B cell (primary cell): ENCODE measurements around the gene GRID2. TPM values are rescaled to one million over a fixed set of nuclear protein-coding genes. Genes with fewer than 3 reads are reported as not detected.

ENCODE experiments used
- ATAC-seq: fragments of 200-7000 bp; cut with Tn5 transposase; one replicate; pipeline ENCODE4 v1.10.0; 2021; ENCODE audit warnings: low read depth, mild to moderate bottlenecking, moderate number of reproducible peaks, moderate library complexity
- CTCF ChIA-PET: fragments of 350-600 bp; sonication (Branson Sonifier 250); formaldehyde crosslinking; loops from one replicate; lab custom pipeline; 2021; ENCODE audit warnings: antibody characterized with exemption, inconsistent platforms; lab: Charles Lee
- POLR2A ChIA-PET: fragments of 350-600 bp; sonication (Branson Sonifier 250); formaldehyde crosslinking; loops from one replicate; lab custom pipeline; 2021; ENCODE audit warnings: antibody characterized with exemption; lab: Charles Lee
- DNase-seq: peaks from one replicate; pipeline ENCODE4 v3.0.0; 2013
- H2AFZ ChIP-seq: 2 replicates; pipeline ENCODE4 v1.6.1; 2012; ENCODE audit warnings: mild to moderate bottlenecking, low read depth, low read length; ENCODE audit not compliant: insufficient read depth, poor library complexity, severe bottlenecking
- H3K27ac ChIP-seq, 2 donors: 1 replicate in 1 of 2; 2 replicates in 1 of 2; pipeline ENCODE4 v1.5.1; 2012 to 2013; ENCODE audit warnings: low read length in 2 of 2, mild to moderate bottlenecking in 2 of 2, moderate library complexity in 1 of 2
- H3K27me3 ChIP-seq, 4 experiments: fragments of 200-600 bp in 1 of 4; sonication (generic) in 1 of 4; replicated peaks in 1 of 4; 1 replicate in 2 of 4; 2 replicates in 2 of 4; pipeline versions ENCODE4 v1.6.1 to v1.7.0; 2013 to 2016; ENCODE audit warnings: low read length in 3 of 4, mild to moderate bottlenecking in 2 of 4, mixed read lengths in 1 of 4, moderate library complexity in 1 of 4; ENCODE audit not compliant: insufficient read depth in 4 of 4, control insufficient read depth in 3 of 4; ENCODE audit errors: control extremely low read depth in 1 of 4
- H3K36me3 ChIP-seq, 2 experiments: replicated peaks in 1 of 2; 1 replicate in 1 of 2; 2 replicates in 1 of 2; pipeline versions ENCODE4 v1.6.1 to v1.7.1; 2013; ENCODE audit warnings: low read length in 1 of 2; ENCODE audit not compliant: insufficient read depth in 2 of 2, control insufficient read depth in 1 of 2; ENCODE audit errors: control extremely low read depth in 1 of 2, extremely low read depth in 1 of 2
- H3K4me1 ChIP-seq, 2 donors: fragments of 200-600 bp in 1 of 2; sonication (generic) in 1 of 2; 1 replicate in 1 of 2; 2 replicates in 1 of 2; pipeline versions ENCODE4 v1.5.1 to v1.6.1; 2013 to 2017; ENCODE audit warnings: low read length in 2 of 2; ENCODE audit not compliant: control insufficient read depth in 2 of 2, insufficient read depth in 2 of 2
- H3K4me2 ChIP-seq: replicated peaks from 2 replicates; pipeline ENCODE3; 2012; ENCODE audit warnings: mild to moderate bottlenecking, low read depth, low read length; ENCODE audit not compliant: poor library complexity, severe bottlenecking
- H3K4me3 ChIP-seq, 5 experiments: fragments of 200-600 bp in 1 of 5; sonication (generic) in 1 of 5; 1 replicate in 3 of 5; 2 replicates in 2 of 5; pipeline versions ENCODE4 v1.5.1 to v1.7.0; 2011 to 2016; ENCODE audit warnings: low read length in 4 of 5, mild to moderate bottlenecking in 4 of 5, low read depth in 2 of 5, control low read depth in 1 of 5, moderate library complexity in 1 of 5; ENCODE audit not compliant: insufficient read depth in 1 of 5; ENCODE audit errors: control extremely low read depth in 1 of 5, extremely low read depth in 1 of 5
- H3K79me2 ChIP-seq: fragments of 200-600 bp; sonication (generic); one replicate; pipeline ENCODE4 v1.6.0; 2016; ENCODE audit warnings: low read length; ENCODE audit not compliant: control insufficient read depth, insufficient read depth
- H3K9ac ChIP-seq: fragments of 200-600 bp; sonication (generic); 2 replicates; pipeline ENCODE4 v1.6.1; 2017; ENCODE audit warnings: mild to moderate bottlenecking, low read length, moderate library complexity
- H3K9me3 ChIP-seq, 3 donors: one replicate each; pipeline versions ENCODE4 v1.6.1 to v1.7.1; 2013; ENCODE audit warnings: low read length in 2 of 3; ENCODE audit not compliant: control insufficient read depth in 2 of 3, insufficient read depth in 1 of 3; ENCODE audit errors: control extremely low read depth in 1 of 3
- H4K20me1 ChIP-seq: 2 replicates; pipeline ENCODE4 v1.6.0; 2012; ENCODE audit warnings: mild to moderate bottlenecking, low read length; ENCODE audit not compliant: insufficient read depth, control insufficient read depth, poor library complexity, severe bottlenecking
- H3K27ac Mint-ChIP-seq: one replicate; pipeline ENCODE4 v1.8.0; 2021; ENCODE audit warnings: mixed read lengths
- H3K27me3 Mint-ChIP-seq: one replicate; pipeline ENCODE4 v1.8.0; 2021; ENCODE audit warnings: mixed read lengths
- H3K4me1 Mint-ChIP-seq: one replicate; pipeline ENCODE4 v1.8.0; 2021; ENCODE audit warnings: mixed read lengths
- H3K4me3 Mint-ChIP-seq: one replicate; pipeline ENCODE4 v1.8.0; 2021; ENCODE audit warnings: mixed read lengths
- H3K9me3 Mint-ChIP-seq: one replicate; pipeline ENCODE4 v1.8.0; 2022; ENCODE audit warnings: mixed read lengths; ENCODE audit not compliant: insufficient read depth
- EZH2 ChIP-seq: IDR thresholded peaks from 2 replicates; pipeline ENCODE4 v1.6.1; 2012; ENCODE audit warnings: borderline replicate concordance, low read depth, mild to moderate bottlenecking, moderate library complexity, low read length; ENCODE audit not compliant: insufficient read depth, poor library complexity, severe bottlenecking
- WGBS: methylation state at CpG from one replicate; pipeline ENCODE4 v1.1.5; 2013; ENCODE audit warnings: missing lambda C conversion rate; ENCODE audit not compliant: insufficient coverage; 5-methylcytosine and 5-hydroxymethylcytosine counted together
- intact Hi-C: fragments of 100-400 bp; cut with micrococcal nuclease; formaldehyde crosslinking; loops from one replicate; pipeline ENCODE4 v1.10.0; 2022
- polyA plus RNA-seq: library from polyadenylated mRNA; depleted of rRNA; stranded (reverse); fragments of >200 nt; gene quantifications from 2 replicates; pipeline ENCODE4 v1.2.3, GENCODE V29; 2012
- total RNA-seq, 2 donors: library from RNA; stranded (reverse); fragments of 120-200 nt in 1 of 2; gene quantifications; 1 replicate in 1 of 2; 2 replicates in 1 of 2; pipeline versions ENCODE4 v1.2.3 to v1.2.4, GENCODE V29; 2013 to 2022
- TF ChIP-seq, protein P1 (sequence below): fragments of 200-600 bp; IDR thresholded peaks from one replicate; pipeline ENCODE4 v1.8.0; 2022; ENCODE audit warnings: antibody characterized with exemption, mild to moderate bottlenecking

GRID2 gene
- total and polyA plus RNA-seq, 2 donors (not counting 1 experiment from before 2014, with no cell fraction given), result not detected

DNA sequence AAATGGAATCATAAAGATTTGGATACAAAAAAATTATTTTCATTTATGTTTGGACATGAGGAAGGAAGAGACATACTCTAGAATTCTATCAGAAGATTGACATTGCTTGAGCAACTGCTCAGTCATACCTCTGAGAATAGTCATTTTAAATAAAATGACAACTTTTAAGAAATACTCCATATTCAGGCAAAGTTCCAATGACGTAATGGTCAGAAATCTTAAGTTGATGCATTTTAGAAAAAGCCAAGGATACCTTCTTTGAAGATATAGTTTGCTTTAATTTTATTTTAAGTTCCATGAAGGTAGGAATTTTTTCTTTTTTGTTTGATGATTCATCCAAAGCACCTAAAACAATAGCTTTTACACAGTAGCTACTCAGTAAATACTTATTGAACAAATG lies 1414.5 kb downstream of the GRID2 start:
- H3K4me1 Mint-ChIP-seq, result no peaks in the 10 kb centered on the region
- H3K27ac ChIP-seq, result no peak overlapping the region
- peaks cover 3% of the 10 kb centered on the region for H3K27me3 Mint-ChIP-seq
- TF ChIP-seq EZH2, result no peak
- TF ChIP-seq, protein P1, sequence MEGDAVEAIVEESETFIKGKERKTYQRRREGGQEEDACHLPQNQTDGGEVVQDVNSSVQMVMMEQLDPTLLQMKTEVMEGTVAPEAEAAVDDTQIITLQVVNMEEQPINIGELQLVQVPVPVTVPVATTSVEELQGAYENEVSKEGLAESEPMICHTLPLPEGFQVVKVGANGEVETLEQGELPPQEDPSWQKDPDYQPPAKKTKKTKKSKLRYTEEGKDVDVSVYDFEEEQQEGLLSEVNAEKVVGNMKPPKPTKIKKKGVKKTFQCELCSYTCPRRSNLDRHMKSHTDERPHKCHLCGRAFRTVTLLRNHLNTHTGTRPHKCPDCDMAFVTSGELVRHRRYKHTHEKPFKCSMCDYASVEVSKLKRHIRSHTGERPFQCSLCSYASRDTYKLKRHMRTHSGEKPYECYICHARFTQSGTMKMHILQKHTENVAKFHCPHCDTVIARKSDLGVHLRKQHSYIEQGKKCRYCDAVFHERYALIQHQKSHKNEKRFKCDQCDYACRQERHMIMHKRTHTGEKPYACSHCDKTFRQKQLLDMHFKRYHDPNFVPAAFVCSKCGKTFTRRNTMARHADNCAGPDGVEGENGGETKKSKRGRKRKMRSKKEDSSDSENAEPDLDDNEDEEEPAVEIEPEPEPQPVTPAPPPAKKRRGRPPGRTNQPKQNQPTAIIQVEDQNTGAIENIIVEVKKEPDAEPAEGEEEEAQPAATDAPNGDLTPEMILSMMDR, result no peak
- H3K79me2 ChIP-seq, result no peaks in the 10 kb centered on the region
- ChIA-PET CTCF (no interaction called here), POLR2A (no interaction called here)
- H4K20me1 ChIP-seq, result no peaks in the 10 kb centered on the region
- no peak overlapping the region for H3K4me3 Mint-ChIP-seq
- no peaks in the 10 kb centered on the region for H3K9me3 Mint-ChIP-seq
- no peak overlapping the region for H3K9ac ChIP-seq
- no peak overlapping the region for H3K4me2 ChIP-seq
- intact Hi-C loops, result no loop called here
- no CpG with 5 or more reads among the region's 1 CpG for WGBS
- no peaks in the 10 kb centered on the region for H3K9me3 ChIP-seq
- H3K27me3 ChIP-seq, result no peaks in the 10 kb centered on the region
- ATAC-seq, result no peak
- H2AFZ ChIP-seq, result no peak overlapping the region
- H3K27ac Mint-ChIP-seq, result no peak overlapping the region
- H3K4me1 ChIP-seq, result no peaks in the 10 kb centered on the region
- DNase-seq, result no peak
- H3K36me3 ChIP-seq, result no peaks in the 10 kb centered on the region
- H3K4me3 ChIP-seq, result no peak overlapping the region

DNA sequence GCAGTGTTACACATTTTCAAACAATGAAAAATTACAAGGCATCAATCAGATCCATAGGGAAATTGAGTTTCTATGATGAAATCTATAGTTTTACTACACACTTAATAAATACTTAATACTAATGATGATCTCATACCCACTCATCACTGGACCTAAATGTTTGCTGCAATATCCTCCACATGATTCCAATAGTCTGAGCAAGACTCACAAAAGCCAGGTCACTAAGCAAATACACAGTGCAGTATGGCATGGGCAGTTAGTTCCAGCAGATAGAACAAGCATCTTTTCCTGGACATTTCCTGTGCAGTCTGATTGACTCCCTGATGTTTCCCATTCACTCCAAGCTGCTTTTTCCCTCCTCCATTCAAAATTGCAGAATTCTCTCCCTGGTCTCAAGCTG lies 1415.8 kb downstream of the GRID2 start:
- Histone ChIP-seq H3K27me3 (no peaks in the 10 kb centered on the region), H3K4me3 (no peak overlapping the region), H3K27ac (no peak overlapping the region), H3K36me3 (no peaks in the 10 kb centered on the region), H3K9me3 (no peaks in the 10 kb centered on the region), H3K9ac (no peak overlapping the region), H2AFZ (no peak overlapping the region), H3K79me2 (no peaks in the 10 kb centered on the region), H3K4me1 (no peaks in the 10 kb centered on the region), H3K4me2 (no peak overlapping the region), H4K20me1 (no peaks in the 10 kb centered on the region)
- ChIA-PET POLR2A (no interaction called here), CTCF (no interaction called here)
- Mint-ChIP-seq H3K9me3 (no peaks in the 10 kb centered on the region), H3K4me3 (no peak overlapping the region), H3K27ac (no peak overlapping the region), H3K27me3 (peaks cover under 1% of the 10 kb centered on the region), H3K4me1 (no peaks in the 10 kb centered on the region)
- DNase-seq (no peak), ATAC-seq (no peak)
- no peak for TF ChIP-seq EZH2
- TF ChIP-seq, protein P1, result no peak
- intact Hi-C loops, result no loop called here
